ENCODE measurements around the gene MDH2. TPM values are rescaled to one million over a fixed set of nuclear protein-coding genes. Genes with fewer than 3 reads are reported as not detected.
A peak's percentile ranks its signal among the peaks of the same experiment; 100 is the strongest.

Gene MDH2
- total RNA-seq, 4 donors from 2014 or later, result 70.8 to 119 (median 95.2) TPM

- Histone ChIP-seq H3K9me3 (no peaks in the 10 kb centered on the region), H3K4me1 (peaks cover 4 to 12% of the 10 kb centered on the region in 2 donors), H3K27ac (peak overlapping the region in 2 of 3 donors; percentile 41 to 61), H3K36me3 (peaks cover 73 to 84% of the 10 kb centered on the region in 2 donors), H3K4me3 (replicated peaks in 1 of 3) (no peak overlapping the region), H3K27me3 (no peaks in the 10 kb centered on the region)
- TF ChIP-seq POLR2A (IDR thresholded peaks at IDR 0.05) (no peak), CTCF (IDR thresholded peaks at IDR 0.05) (no peak)
- WGBS, 2 donors, result 34 to 39% methylated on average over 6 of the region's 6 CpGs
- intact Hi-C loops (cut with DNase I), result loop anchor here (10.0 kb wide), 1 partner anchor 74 kb away; no protein-coding TSS in a partner anchor
- DNase-seq, result peak; percentile 89 to 90
Measured at GRCh38 chr7:76060842-76061241, 12.9 kb downstream of the MDH2 start.

- peaks cover 4 to 12% of the 10 kb centered on the region in 2 donors for H3K4me1 ChIP-seq
- peaks cover 82 to 85% of the 10 kb centered on the region in 2 donors for H3K36me3 ChIP-seq
- 96 to 98% methylated on average over 15 of the region's 15 CpGs for WGBS, 2 donors
- TF ChIP-seq CTCF (IDR thresholded peaks at IDR 0.05), result no peak
- no peak for TF ChIP-seq POLR2A (IDR thresholded peaks at IDR 0.05)
- DNase-seq, result no peak
- intact Hi-C loops (cut with DNase I), result loop anchor here (10.0 kb wide), 1 partner anchor 73 kb away; no protein-coding TSS in a partner anchor
- H3K4me3 ChIP-seq (replicated peaks in 1 of 3), result no peak overlapping the region
- no peaks in the 10 kb centered on the region for H3K27me3 ChIP-seq
- H3K9me3 ChIP-seq, result no peaks in the 10 kb centered on the region
- H3K27ac ChIP-seq, result no peak overlapping the region
Measured at GRCh38 chr7:76062254-76062653, 14.3 kb downstream of the MDH2 start.

GRCh38 chr7:76063114-76063513 is 15.2 kb downstream of the MDH2 start:
- no peak for DNase-seq
- no peak for TF ChIP-seq POLR2A (IDR thresholded peaks at IDR 0.05)
- no peak for TF ChIP-seq CTCF (IDR thresholded peaks at IDR 0.05)

GRCh38 chr7:76063525-76063924 is 15.6 kb downstream of the MDH2 start:
- TF ChIP-seq CTCF (IDR thresholded peaks at IDR 0.05) (no peak), POLR2A (IDR thresholded peaks at IDR 0.05) (no peak)
- H3K4me1 ChIP-seq, result peaks cover 4 to 12% of the 10 kb centered on the region in 2 donors
- DNase-seq, result peak; percentile 38 to 50
- intact Hi-C loops (cut with DNase I), result loop anchor here (10.0 kb wide), 1 partner anchor 71 kb away; no protein-coding TSS in a partner anchor
- peaks cover 72 to 73% of the 10 kb centered on the region in 2 donors for H3K36me3 ChIP-seq
- H3K9me3 ChIP-seq, result no peaks in the 10 kb centered on the region
- H3K27ac ChIP-seq, result no peak overlapping the region
- H3K4me3 ChIP-seq (replicated peaks in 1 of 3), result no peak overlapping the region
- no peaks in the 10 kb centered on the region for H3K27me3 ChIP-seq
- 77 to 85% methylated on average over 7 to 14 of the region's 14 CpGs for WGBS, 2 donors

More at GRCh38 chr7:76063114-76063513, 15.2 kb downstream of the MDH2 start:
- Histone ChIP-seq H3K36me3 (peaks cover 76 to 77% of the 10 kb centered on the region in 2 donors), H3K27me3 (no peaks in the 10 kb centered on the region), H3K9me3 (no peaks in the 10 kb centered on the region), H3K4me3 (replicated peaks in 1 of 3) (no peak overlapping the region), H3K27ac (no peak overlapping the region), H3K4me1 (peaks cover 4 to 12% of the 10 kb centered on the region in 2 donors)
- 78 to 90% methylated on average over 2 to 6 of the region's 10 CpGs for WGBS, 2 donors
- intact Hi-C loops (cut with DNase I), result loop anchor here (10.0 kb wide), 1 partner anchor 72 kb away; no protein-coding TSS in a partner anchor

- Histone ChIP-seq H3K27ac (no peak overlapping the region), H3K4me1 (peaks cover 4 to 20% of the 10 kb centered on the region in 2 donors), H3K9me3 (no peaks in the 10 kb centered on the region), H3K4me3 (replicated peaks in 1 of 3) (no peak overlapping the region), H3K36me3 (peaks cover 64% of the 10 kb centered on the region in 2 donors), H3K27me3 (no peaks in the 10 kb centered on the region)
- TF ChIP-seq CTCF (IDR thresholded peaks at IDR 0.05) (no peak), POLR2A (IDR thresholded peaks at IDR 0.05) (no peak)
- intact Hi-C loops (cut with DNase I), result loop anchor here (10.0 kb wide), 1 partner anchor 70 kb away; no protein-coding TSS in a partner anchor
- no peak for DNase-seq
- WGBS, 2 donors, result 96 to 97% methylated on average over 24 of the region's 24 CpGs
Measured at GRCh38 chr7:76064208-76064970, 16.5 kb downstream of the MDH2 start.
